ENCODE data around the gene GOLIM4. TPM values are rescaled to one million over a fixed set of nuclear protein-coding genes. Genes with fewer than 3 reads are reported as not detected.

Gene GOLIM4
- total RNA-seq, 2 donors from 2014 or later = 16.2 to 21.5 TPM

GRCh38 chr3:167967257-167968036, 128.3 kb downstream of the GOLIM4 start:
- DNase-seq (ENCODE audit: low spot score) = no peak
- Mint-ChIP-seq H3K36me3 (no peaks in the 10 kb centered on the region), H3K9me3 (no peaks in the 10 kb centered on the region), H3K27me3 (peaks cover 2 to 14% of the 10 kb centered on the region in 2 donors), H3K27ac (no peak overlapping the region), H3K4me1 (ENCODE audit: low read depth in 2 of 2) (peaks cover 0 to 3% of the 10 kb centered on the region in 2 donors), H3K4me3 (no peak overlapping the region)
- no peak for ATAC-seq
